Loucy (cell line): ENCODE results near the gene SMYD1.

Experiments used
- EZH2phosphoT487 ChIP-seq: fragments of 200-600 bp; IDR thresholded peaks from 2 replicates; pipeline ENCODE4 v1.6.1; 2018; ENCODE audit warnings: antibody characterized with exemption, mild to moderate bottlenecking, moderate library complexity, borderline replicate concordance
- TF ChIP-seq, protein P1 (sequence below): fragments of 200-600 bp; sonication (generic); conservative IDR thresholded peaks from 2 replicates; pipeline ENCODE4 v1.5.1; 2014; ENCODE audit warnings: mild to moderate bottlenecking, antibody characterized with exemption, low read length

DNA sequence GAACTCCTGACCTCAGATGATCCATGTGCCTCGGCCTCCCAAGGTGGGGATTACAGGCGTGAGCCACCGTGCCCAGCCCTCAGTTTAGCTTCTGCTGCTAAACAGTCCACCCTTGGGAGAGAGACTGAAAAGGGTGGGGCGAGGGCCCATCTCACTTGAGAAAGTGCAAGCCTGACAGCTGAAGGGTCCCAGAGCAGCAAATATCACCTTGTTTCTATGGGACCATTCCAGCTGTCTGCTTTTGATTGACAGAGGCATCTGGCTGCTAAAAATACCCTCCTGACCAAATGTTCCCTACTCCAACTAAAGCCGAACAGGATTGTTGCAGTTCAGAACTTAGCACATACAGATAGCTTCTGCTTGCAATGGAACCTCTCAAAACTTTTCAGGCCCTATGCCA is 436 bp upstream of the SMYD1 start:
- TF ChIP-seq, protein P1, sequence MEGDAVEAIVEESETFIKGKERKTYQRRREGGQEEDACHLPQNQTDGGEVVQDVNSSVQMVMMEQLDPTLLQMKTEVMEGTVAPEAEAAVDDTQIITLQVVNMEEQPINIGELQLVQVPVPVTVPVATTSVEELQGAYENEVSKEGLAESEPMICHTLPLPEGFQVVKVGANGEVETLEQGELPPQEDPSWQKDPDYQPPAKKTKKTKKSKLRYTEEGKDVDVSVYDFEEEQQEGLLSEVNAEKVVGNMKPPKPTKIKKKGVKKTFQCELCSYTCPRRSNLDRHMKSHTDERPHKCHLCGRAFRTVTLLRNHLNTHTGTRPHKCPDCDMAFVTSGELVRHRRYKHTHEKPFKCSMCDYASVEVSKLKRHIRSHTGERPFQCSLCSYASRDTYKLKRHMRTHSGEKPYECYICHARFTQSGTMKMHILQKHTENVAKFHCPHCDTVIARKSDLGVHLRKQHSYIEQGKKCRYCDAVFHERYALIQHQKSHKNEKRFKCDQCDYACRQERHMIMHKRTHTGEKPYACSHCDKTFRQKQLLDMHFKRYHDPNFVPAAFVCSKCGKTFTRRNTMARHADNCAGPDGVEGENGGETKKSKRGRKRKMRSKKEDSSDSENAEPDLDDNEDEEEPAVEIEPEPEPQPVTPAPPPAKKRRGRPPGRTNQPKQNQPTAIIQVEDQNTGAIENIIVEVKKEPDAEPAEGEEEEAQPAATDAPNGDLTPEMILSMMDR: no peak
- no peak for TF ChIP-seq EZH2phosphoT487
